HFFc6 (cell line): ENCODE data around the gene IL18RAP. TPM values are rescaled to one million over a fixed set of nuclear protein-coding genes. Genes with fewer than 3 reads are reported as not detected.

Source experiments
- DNase-seq: peaks from one replicate; pipeline ENCODE4 v3.0.0-alpha.2; 2018
- H3K27ac Mint-ChIP-seq: 2 replicates; pipeline ENCODE4 v1.8.0; 2020; ENCODE audit warnings: mild to moderate bottlenecking, mixed read lengths
- H3K27me3 Mint-ChIP-seq: 2 replicates; pipeline ENCODE4 v1.8.0; 2021; ENCODE audit warnings: mild to moderate bottlenecking, moderate library complexity, mixed read lengths; ENCODE audit not compliant: insufficient read depth
- H3K36me3 Mint-ChIP-seq: 2 replicates; pipeline ENCODE4 v1.8.0; 2021; ENCODE audit warnings: low read depth, mixed read lengths
- H3K4me1 Mint-ChIP-seq: 2 replicates; pipeline ENCODE4 v1.8.0; 2020; ENCODE audit warnings: low read depth, mixed read lengths
- H3K4me3 Mint-ChIP-seq: 2 replicates; pipeline ENCODE4 v1.8.0; 2020; ENCODE audit warnings: mild to moderate bottlenecking, moderate library complexity, mixed read lengths
- H3K9me3 Mint-ChIP-seq: 2 replicates; pipeline ENCODE4 v1.8.0; 2020; ENCODE audit warnings: mild to moderate bottlenecking, mixed read lengths
- CTCF ChIP-seq: fragments of 200-600 bp; sonication (generic); IDR thresholded peaks from 2 replicates; pipeline ENCODE4 v1.5.0; 2021; ENCODE audit warnings: antibody characterized with exemption, mild to moderate bottlenecking
- total RNA-seq, 6 experiments: library from RNA; stranded (reverse); fragmentation: NEBNext Ultra II Directional; extraction: Animal tissue kit (Norgen Biotek cat#: 25700); gene quantifications; 2 replicates in 1 of 6; 3 replicates in 5 of 6; pipeline ENCODE4 v1.2.3, GENCODE V29; 2021

The IL18RAP gene
- total RNA-seq, 6 experiments from 2014 or later = not detected

- Mint-ChIP-seq H3K27ac (no peak overlapping the region), H3K4me1 (no peaks in the 10 kb centered on the region), H3K9me3 (no peaks in the 10 kb centered on the region; the same call in 1 of the 2 replicates), H3K4me3 (no peak overlapping the region), H3K36me3 (no peaks in the 10 kb centered on the region), H3K27me3 (peaks cover 6% of the 10 kb centered on the region; the same call in 1 of the 2 replicates)
- DNase-seq = no peak
- TF ChIP-seq CTCF = no peak
Measured at GRCh38 chr2:102410952-102411351, 12.0 kb upstream of the IL18RAP start.

GRCh38 chr2:102412199-102412598 is 10.8 kb upstream of the IL18RAP start:
- Mint-ChIP-seq H3K36me3 (no peaks in the 10 kb centered on the region), H3K9me3 (no peaks in the 10 kb centered on the region; the same call in 1 of the 2 replicates), H3K27me3 (peaks cover 6% of the 10 kb centered on the region; the same call in 1 of the 2 replicates), H3K4me3 (no peak overlapping the region), H3K27ac (no peak overlapping the region), H3K4me1 (no peaks in the 10 kb centered on the region)
- no peak for DNase-seq
- no peak for TF ChIP-seq CTCF

- Mint-ChIP-seq H3K9me3 (no peaks in the 10 kb centered on the region), H3K27me3 (peaks cover 10% of the 10 kb centered on the region), H3K27ac (no peak overlapping the region), H3K36me3 (no peaks in the 10 kb centered on the region), H3K4me1 (no peaks in the 10 kb centered on the region), H3K4me3 (no peak overlapping the region)
- DNase-seq = no peak
- TF ChIP-seq CTCF = no peak
Measured at GRCh38 chr2:102417946-102418345, 5.0 kb upstream of the IL18RAP start.

GRCh38 chr2:102418421-102418961 is 4.5 kb upstream of the IL18RAP start:
- TF ChIP-seq CTCF = no peak
- H3K27ac Mint-ChIP-seq = no peak overlapping the region
- DNase-seq = no peak
- H3K9me3 Mint-ChIP-seq = no peaks in the 10 kb centered on the region
- H3K4me3 Mint-ChIP-seq = no peak overlapping the region
- no peaks in the 10 kb centered on the region for H3K4me1 Mint-ChIP-seq
- H3K36me3 Mint-ChIP-seq = no peaks in the 10 kb centered on the region
- peaks cover 14% of the 10 kb centered on the region for H3K27me3 Mint-ChIP-seq

- DNase-seq = no peak
- Mint-ChIP-seq H3K27me3 (peaks cover 14% of the 10 kb centered on the region), H3K4me1 (no peaks in the 10 kb centered on the region), H3K27ac (no peak overlapping the region), H3K9me3 (no peaks in the 10 kb centered on the region), H3K4me3 (no peak overlapping the region), H3K36me3 (no peaks in the 10 kb centered on the region)
- no peak for TF ChIP-seq CTCF
Measured at GRCh38 chr2:102420290-102420689, 2.7 kb upstream of the IL18RAP start.
